HL-60 (cell line): ENCODE measurements around the gene ATPAF2.

ENCODE experiments used
- DNase-seq, 2 experiments: peaks; one replicate each; pipeline ENCODE4 v3.0.0-alpha.2; 2010 to 2020; ENCODE audit warnings: low read depth in 1 of 2, low spot score in 1 of 2
- H3K27ac ChIP-seq: fragments of 250-450 bp; sonication (Bioruptor Pico); replicated peaks from 2 replicates; pipeline ENCODE4 v1.5.1; 2020; ENCODE audit warnings: mild to moderate bottlenecking, moderate library complexity
- H3K27me3 ChIP-seq: fragments of 250-450 bp; sonication (Bioruptor Pico); 2 replicates; pipeline ENCODE4 v1.5.1; 2021; ENCODE audit warnings: mild to moderate bottlenecking, moderate library complexity; ENCODE audit not compliant: insufficient read depth, poor library complexity, severe bottlenecking
- H3K4me3 ChIP-seq: replicated peaks from 2 replicates; pipeline ENCODE4 v1.5.1; 2011; ENCODE audit warnings: mild to moderate bottlenecking, control low read depth, low read length; ENCODE audit not compliant: insufficient read depth
- GABPA ChIP-seq: IDR thresholded peaks from 2 replicates; pipeline ENCODE4 v1.6.1; 2012; ENCODE audit warnings: low read depth
- POLR2AphosphoS5 ChIP-seq: IDR thresholded peaks from 2 replicates; pipeline ENCODE4 v1.6.1; 2012; ENCODE audit warnings: low read depth
- SPI1 ChIP-seq: IDR thresholded peaks from 2 replicates; pipeline ENCODE4 v1.6.1; 2012; ENCODE audit warnings: low read depth, mild to moderate bottlenecking, borderline replicate concordance
- TF ChIP-seq, protein P1 (sequence below): IDR thresholded peaks from 2 replicates; pipeline ENCODE4 v1.6.1; 2012; ENCODE audit warnings: low read depth; ENCODE audit not compliant: insufficient replicate concordance
- TF ChIP-seq, protein P2 (sequence below): IDR thresholded peaks from one replicate; pipeline ENCODE4 v1.5.1; 2011; ENCODE audit warnings: low read length, control low read depth, inconsistent platforms; ENCODE audit not compliant: insufficient read depth

ATPAF2 gene

DNA sequence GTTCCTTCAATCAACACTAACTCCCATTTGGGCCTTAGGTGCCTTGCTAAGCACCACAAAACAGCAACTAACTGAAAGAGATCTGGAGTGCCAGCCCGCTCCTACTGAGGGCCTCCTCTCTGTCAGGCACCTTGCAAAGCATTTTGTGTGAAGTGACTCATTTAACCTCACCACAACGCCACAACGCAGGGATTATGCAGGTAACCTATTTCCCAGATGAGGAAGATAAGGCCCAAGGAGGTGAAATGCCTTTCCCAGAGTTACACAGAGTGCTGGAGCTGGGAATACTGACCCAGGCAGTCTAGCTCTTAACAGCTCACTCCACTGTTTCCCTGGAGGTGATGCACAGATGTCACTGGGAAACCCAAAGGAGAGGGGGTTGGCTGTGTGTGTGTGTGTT, 33.5 kb downstream of the ATPAF2 start:
- no peak for DNase-seq
- TF ChIP-seq GABPA: no peak
- TF ChIP-seq POLR2AphosphoS5: no peak
- no peak overlapping the region for H3K27ac ChIP-seq
- no peaks in the 10 kb centered on the region for H3K27me3 ChIP-seq
- H3K4me3 ChIP-seq: no peak overlapping the region

DNA sequence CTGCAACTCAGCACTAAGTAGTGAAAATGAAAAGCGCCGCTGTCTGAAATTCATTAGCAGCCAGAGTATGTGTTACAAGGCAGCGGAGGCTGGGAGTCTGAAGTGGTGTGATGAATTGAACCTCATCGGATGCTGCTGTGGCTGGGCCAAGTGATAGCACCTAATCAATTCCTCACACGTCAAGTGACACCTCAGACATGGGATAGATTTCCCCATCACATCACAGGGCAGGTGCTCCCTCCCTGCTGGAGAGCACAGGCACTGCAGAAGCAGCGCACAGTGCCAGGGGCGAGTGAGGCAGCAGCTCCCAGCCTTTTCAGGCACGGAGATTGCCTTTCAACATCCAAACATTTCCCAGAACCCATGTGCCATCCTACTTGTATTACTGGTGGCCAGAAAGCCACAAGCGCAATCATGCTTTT, 34.1 kb downstream of the ATPAF2 start:
- Histone ChIP-seq H3K27me3 (no peaks in the 10 kb centered on the region), H3K27ac (no peak overlapping the region), H3K4me3 (no peak overlapping the region)
- TF ChIP-seq, protein P1, sequence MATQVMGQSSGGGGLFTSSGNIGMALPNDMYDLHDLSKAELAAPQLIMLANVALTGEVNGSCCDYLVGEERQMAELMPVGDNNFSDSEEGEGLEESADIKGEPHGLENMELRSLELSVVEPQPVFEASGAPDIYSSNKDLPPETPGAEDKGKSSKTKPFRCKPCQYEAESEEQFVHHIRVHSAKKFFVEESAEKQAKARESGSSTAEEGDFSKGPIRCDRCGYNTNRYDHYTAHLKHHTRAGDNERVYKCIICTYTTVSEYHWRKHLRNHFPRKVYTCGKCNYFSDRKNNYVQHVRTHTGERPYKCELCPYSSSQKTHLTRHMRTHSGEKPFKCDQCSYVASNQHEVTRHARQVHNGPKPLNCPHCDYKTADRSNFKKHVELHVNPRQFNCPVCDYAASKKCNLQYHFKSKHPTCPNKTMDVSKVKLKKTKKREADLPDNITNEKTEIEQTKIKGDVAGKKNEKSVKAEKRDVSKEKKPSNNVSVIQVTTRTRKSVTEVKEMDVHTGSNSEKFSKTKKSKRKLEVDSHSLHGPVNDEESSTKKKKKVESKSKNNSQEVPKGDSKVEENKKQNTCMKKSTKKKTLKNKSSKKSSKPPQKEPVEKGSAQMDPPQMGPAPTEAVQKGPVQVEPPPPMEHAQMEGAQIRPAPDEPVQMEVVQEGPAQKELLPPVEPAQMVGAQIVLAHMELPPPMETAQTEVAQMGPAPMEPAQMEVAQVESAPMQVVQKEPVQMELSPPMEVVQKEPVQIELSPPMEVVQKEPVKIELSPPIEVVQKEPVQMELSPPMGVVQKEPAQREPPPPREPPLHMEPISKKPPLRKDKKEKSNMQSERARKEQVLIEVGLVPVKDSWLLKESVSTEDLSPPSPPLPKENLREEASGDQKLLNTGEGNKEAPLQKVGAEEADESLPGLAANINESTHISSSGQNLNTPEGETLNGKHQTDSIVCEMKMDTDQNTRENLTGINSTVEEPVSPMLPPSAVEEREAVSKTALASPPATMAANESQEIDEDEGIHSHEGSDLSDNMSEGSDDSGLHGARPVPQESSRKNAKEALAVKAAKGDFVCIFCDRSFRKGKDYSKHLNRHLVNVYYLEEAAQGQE: no peak
- TF ChIP-seq, protein P2, sequence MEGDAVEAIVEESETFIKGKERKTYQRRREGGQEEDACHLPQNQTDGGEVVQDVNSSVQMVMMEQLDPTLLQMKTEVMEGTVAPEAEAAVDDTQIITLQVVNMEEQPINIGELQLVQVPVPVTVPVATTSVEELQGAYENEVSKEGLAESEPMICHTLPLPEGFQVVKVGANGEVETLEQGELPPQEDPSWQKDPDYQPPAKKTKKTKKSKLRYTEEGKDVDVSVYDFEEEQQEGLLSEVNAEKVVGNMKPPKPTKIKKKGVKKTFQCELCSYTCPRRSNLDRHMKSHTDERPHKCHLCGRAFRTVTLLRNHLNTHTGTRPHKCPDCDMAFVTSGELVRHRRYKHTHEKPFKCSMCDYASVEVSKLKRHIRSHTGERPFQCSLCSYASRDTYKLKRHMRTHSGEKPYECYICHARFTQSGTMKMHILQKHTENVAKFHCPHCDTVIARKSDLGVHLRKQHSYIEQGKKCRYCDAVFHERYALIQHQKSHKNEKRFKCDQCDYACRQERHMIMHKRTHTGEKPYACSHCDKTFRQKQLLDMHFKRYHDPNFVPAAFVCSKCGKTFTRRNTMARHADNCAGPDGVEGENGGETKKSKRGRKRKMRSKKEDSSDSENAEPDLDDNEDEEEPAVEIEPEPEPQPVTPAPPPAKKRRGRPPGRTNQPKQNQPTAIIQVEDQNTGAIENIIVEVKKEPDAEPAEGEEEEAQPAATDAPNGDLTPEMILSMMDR: no peak
- no peak for TF ChIP-seq SPI1
- TF ChIP-seq GABPA: no peak
- no peak for TF ChIP-seq POLR2AphosphoS5
- no peak for DNase-seq

- no peak overlapping the region for H3K4me3 ChIP-seq
- no peaks in the 10 kb centered on the region for H3K27me3 ChIP-seq
- DNase-seq: no peak
- TF ChIP-seq, protein P1: no peak
- TF ChIP-seq SPI1: no peak
- TF ChIP-seq, protein P2: no peak
- TF ChIP-seq GABPA: no peak
- TF ChIP-seq POLR2AphosphoS5: no peak
- no peak overlapping the region for H3K27ac ChIP-seq
Observed at GRCh38 chr17:18004345-18004744, 34.6 kb downstream of the ATPAF2 start.

GRCh38 chr17:18002171-18002570, 36.8 kb downstream of the ATPAF2 start:
- no peak overlapping the region for H3K27ac ChIP-seq
- TF ChIP-seq, protein P2: no peak
- TF ChIP-seq, protein P1: no peak
- TF ChIP-seq GABPA (no peak), SPI1 (no peak), POLR2AphosphoS5 (no peak)

More at GRCh38 chr17:18002171-18002570, 36.8 kb downstream of the ATPAF2 start:
- no peak for DNase-seq
- no peaks in the 10 kb centered on the region for H3K27me3 ChIP-seq
- no peak overlapping the region for H3K4me3 ChIP-seq
